NCI-H2081 treated with DMSO at 0.1 percent for 48 hours (cell line): ENCODE results near the gene CLIC3.
"Not testable (repeated sequence)": the region's sequence is repeated elsewhere in the genome, so short reads cannot be mapped to it uniquely, and the experiment has no call there.

Experiments
- DNase-seq: peaks from one replicate; lab custom pipeline; 2025; lab: John Stamatoyannopoulos, UW

Gene CLIC3

GRCh38 chr9:137017071-137017470, 20.7 kb upstream of the CLIC3 start:
- no peak for DNase-seq

GRCh38 chr9:137016436-137016835, 20.1 kb upstream of the CLIC3 start:
- DNase-seq = no peak

- no peak for DNase-seq
These were observed 19.6 kb upstream of the CLIC3 start for GRCh38 chr9:137015976-137016375.

GRCh38 chr9:137015540-137015930, 19.2 kb upstream of the CLIC3 start:
- DNase-seq = no peak

GRCh38 chr9:137014776-137015539, 18.6 kb upstream of the CLIC3 start:
- no peak for DNase-seq

- no peak for DNase-seq
These were observed 17.8 kb upstream of the CLIC3 start for GRCh38 chr9:137014166-137014565.

GRCh38 chr9:137013571-137013940, 17.2 kb upstream of the CLIC3 start:
- DNase-seq = no peak

- DNase-seq = no peak
These were observed 16.6 kb upstream of the CLIC3 start for GRCh38 chr9:137012694-137013570.

GRCh38 chr9:137011907-137012675, 15.7 kb upstream of the CLIC3 start:
- no peak for DNase-seq

GRCh38 chr9:137011156-137011555, 14.8 kb upstream of the CLIC3 start:
- no peak for DNase-seq

GRCh38 chr9:137009938-137010732, 13.8 kb upstream of the CLIC3 start:
- DNase-seq = no peak

GRCh38 chr9:137009217-137009616, 12.8 kb upstream of the CLIC3 start:
- no peak for DNase-seq

GRCh38 chr9:137008312-137008711, 11.9 kb upstream of the CLIC3 start:
- no peak for DNase-seq

- DNase-seq = no peak
These were observed 11.5 kb upstream of the CLIC3 start for GRCh38 chr9:137007816-137008270.

- DNase-seq = no peak
These were observed 10.9 kb upstream of the CLIC3 start for GRCh38 chr9:137007108-137007815.

- no peak for DNase-seq
These were observed 10.0 kb upstream of the CLIC3 start for GRCh38 chr9:137006116-137007003.

- not testable (repeated sequence) for DNase-seq
These were observed 7.9 kb upstream of the CLIC3 start for GRCh38 chr9:137004285-137004684.

- no peak for DNase-seq
These were observed 6.3 kb upstream of the CLIC3 start for GRCh38 chr9:137002646-137003041.

- no peak for DNase-seq
These were observed 5.7 kb upstream of the CLIC3 start for GRCh38 chr9:137001857-137002645.
